BE2C (cell line): ENCODE results near the gene SPACA7.

Experiments used
- DNase-seq: peaks from one replicate; pipeline ENCODE4 v3.0.0-alpha.2; 2020
- H3K27me3 ChIP-seq: fragments of 250-450 bp; sonication (Bioruptor Pico); 2 replicates; pipeline ENCODE4 v1.5.1; 2020; ENCODE audit warnings: mild to moderate bottlenecking
- H3K36me3 ChIP-seq: fragments of 250-450 bp; sonication (Bioruptor Pico); 2 replicates; pipeline ENCODE4 v1.5.1; 2020; ENCODE audit warnings: mild to moderate bottlenecking
- H3K4me1 ChIP-seq: fragments of 250-450 bp; sonication (Bioruptor Pico); 2 replicates; pipeline ENCODE4 v1.5.1; 2020
- H3K4me3 ChIP-seq: 2 replicates; pipeline ENCODE4 v1.5.1; 2011; ENCODE audit warnings: low read depth, low read length
- H3K9me3 ChIP-seq: fragments of 250-450 bp; sonication (Bioruptor Pico); 2 replicates; pipeline ENCODE4 v1.5.1; 2020
- CTCF ChIP-seq: IDR thresholded peaks from 2 replicates; pipeline ENCODE4 v1.5.1; 2012; ENCODE audit warnings: mild to moderate bottlenecking, low read depth, low read length

SPACA7 gene

GRCh38 chr13:112363867-112364528, 12.2 kb upstream of the SPACA7 start:
- Histone ChIP-seq H3K36me3 (no peaks in the 10 kb centered on the region), H3K4me3 (no peak overlapping the region), H3K9me3 (no peaks in the 10 kb centered on the region), H3K4me1 (no peaks in the 10 kb centered on the region), H3K27me3 (peaks cover 32% of the 10 kb centered on the region)
- DNase-seq, result no peak
- no peak for TF ChIP-seq CTCF

- no peak for DNase-seq
- Histone ChIP-seq H3K36me3 (no peaks in the 10 kb centered on the region; the same call in 1 of the 2 replicates), H3K9me3 (no peaks in the 10 kb centered on the region), H3K27me3 (peaks cover 43% of the 10 kb centered on the region), H3K4me3 (no peak overlapping the region), H3K4me1 (no peaks in the 10 kb centered on the region)
- TF ChIP-seq CTCF, result no peak
Measured at GRCh38 chr13:112366907-112367646, 9.1 kb upstream of the SPACA7 start.

DNA sequence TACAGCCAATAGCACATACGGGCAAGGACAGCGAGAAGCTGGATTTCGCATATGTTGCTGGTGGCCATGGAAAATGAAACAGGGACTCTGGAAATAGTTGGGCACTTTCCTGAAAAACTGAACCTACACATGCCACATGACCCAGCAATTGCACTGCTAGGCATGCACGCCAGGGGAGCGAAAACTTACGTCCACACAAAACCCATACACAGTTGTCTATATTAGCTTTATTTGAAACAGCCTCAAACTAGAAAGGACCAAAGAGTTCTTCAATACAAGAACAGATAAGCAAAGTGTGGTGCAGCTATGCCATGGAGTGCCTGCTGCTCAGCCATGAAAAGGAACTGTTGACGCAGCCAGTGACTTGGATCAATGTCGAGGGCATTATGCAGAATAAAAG, 7.3 kb upstream of the SPACA7 start:
- H3K36me3 ChIP-seq, result no peaks in the 10 kb centered on the region; the same call in 1 of the 2 replicates
- H3K4me1 ChIP-seq, result no peaks in the 10 kb centered on the region
- H3K9me3 ChIP-seq, result no peaks in the 10 kb centered on the region
- no peak for DNase-seq
- H3K27me3 ChIP-seq, result peaks cover 43% of the 10 kb centered on the region
- H3K4me3 ChIP-seq, result no peak overlapping the region
- no peak for TF ChIP-seq CTCF

DNA sequence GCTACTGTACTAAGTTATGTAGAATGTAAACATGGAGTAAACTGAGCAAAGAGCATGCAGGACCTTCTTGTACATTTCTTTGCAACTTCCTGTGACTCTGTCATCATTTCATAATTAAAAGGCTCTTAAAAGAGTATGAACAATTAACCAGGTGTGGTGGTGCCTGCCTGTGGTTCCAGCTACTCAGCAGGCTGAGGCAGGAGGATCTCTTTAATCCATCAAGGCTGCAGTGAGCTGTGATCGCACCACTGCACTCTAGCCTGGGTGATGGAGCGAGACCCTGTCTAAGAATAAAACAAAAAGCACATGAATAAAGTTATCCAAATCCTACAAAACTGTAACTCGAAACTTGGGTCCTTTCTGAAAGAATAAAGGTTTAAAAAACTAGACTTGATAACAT, 5.8 kb upstream of the SPACA7 start:
- Histone ChIP-seq H3K9me3 (no peaks in the 10 kb centered on the region), H3K4me3 (no peak overlapping the region), H3K27me3 (peaks cover 39% of the 10 kb centered on the region), H3K4me1 (no peaks in the 10 kb centered on the region), H3K36me3 (no peaks in the 10 kb centered on the region; the same call in 1 of the 2 replicates)
- no peak for DNase-seq
- TF ChIP-seq CTCF, result no peak

DNA sequence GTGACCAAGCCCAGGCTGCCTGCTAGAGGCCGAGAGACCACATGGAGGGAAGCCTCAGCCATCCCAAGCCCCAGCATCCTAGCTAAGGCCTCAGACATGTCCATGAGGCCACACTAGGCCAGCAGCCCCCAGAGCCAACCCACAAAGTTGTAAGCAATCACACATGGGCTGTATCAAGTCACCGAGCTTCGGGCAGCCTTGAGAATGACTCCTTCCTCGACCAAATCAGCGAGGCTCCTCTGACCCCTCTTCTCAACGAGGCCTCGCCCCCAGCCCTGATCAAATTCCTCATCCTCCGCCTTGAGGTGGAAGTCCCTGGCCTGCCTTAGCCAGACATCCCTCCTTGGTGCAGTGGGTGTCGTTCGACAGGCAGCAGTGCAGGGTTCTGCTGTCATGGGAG, 1.9 kb upstream of the SPACA7 start:
- no peaks in the 10 kb centered on the region for H3K9me3 ChIP-seq
- H3K4me3 ChIP-seq, result no peak overlapping the region
- H3K27me3 ChIP-seq, result peaks cover 49% of the 10 kb centered on the region
- TF ChIP-seq CTCF, result no peak
- no peaks in the 10 kb centered on the region for H3K4me1 ChIP-seq
- no peak for DNase-seq
- H3K36me3 ChIP-seq, result no peaks in the 10 kb centered on the region; the same call in 1 of the 2 replicates

GRCh38 chr13:112391746-112392145, 15.6 kb downstream of the SPACA7 start:
- Histone ChIP-seq H3K4me1 (no peaks in the 10 kb centered on the region), H3K27me3 (peaks cover 27% of the 10 kb centered on the region), H3K9me3 (no peaks in the 10 kb centered on the region), H3K36me3 (no peaks in the 10 kb centered on the region), H3K4me3 (no peak overlapping the region)
- TF ChIP-seq CTCF, result no peak
- DNase-seq, result no peak
